ENCODE data around the gene ENGASE.
A peak's percentile ranks its signal among the peaks of the same experiment; 100 is the strongest.

ENGASE gene

GRCh38 chr17:79085154-79085920 lies 10.7 kb downstream of the ENGASE start:
- H3K27ac Mint-ChIP-seq = no peak overlapping the region

GRCh38 chr17:79085921-79086551 lies 11.4 kb downstream of the ENGASE start:
- H3K27me3 Mint-ChIP-seq = no peaks in the 10 kb centered on the region
- ATAC-seq (ENCODE audit: low read depth) (no peak), DNase-seq (ENCODE audit: low spot score in 2 of 2) (no peak)
- peaks cover 10% of the 10 kb centered on the region for H3K36me3 Mint-ChIP-seq
- H3K9me3 Mint-ChIP-seq = no peaks in the 10 kb centered on the region
- H3K4me3 Mint-ChIP-seq = no peak overlapping the region
- H3K4me1 Mint-ChIP-seq = no peaks in the 10 kb centered on the region
- no peak overlapping the region for H3K27ac Mint-ChIP-seq

More at GRCh38 chr17:79085154-79085920, 10.7 kb downstream of the ENGASE start:
- no peak for DNase-seq (ENCODE audit: low spot score in 2 of 2)
- H3K4me3 Mint-ChIP-seq = no peak overlapping the region
- ATAC-seq (ENCODE audit: low read depth) = no peak
- no peaks in the 10 kb centered on the region for H3K9me3 Mint-ChIP-seq
- peaks cover 16% of the 10 kb centered on the region for H3K36me3 Mint-ChIP-seq
- H3K4me1 Mint-ChIP-seq = peaks cover 5% of the 10 kb centered on the region
- no peaks in the 10 kb centered on the region for H3K27me3 Mint-ChIP-seq

GRCh38 chr17:79086609-79087427 lies 12.2 kb downstream of the ENGASE start:
- H3K4me1 Mint-ChIP-seq = no peaks in the 10 kb centered on the region
- H3K27me3 Mint-ChIP-seq = no peaks in the 10 kb centered on the region
- H3K4me3 Mint-ChIP-seq = no peak overlapping the region
- no peak for DNase-seq (ENCODE audit: low spot score in 2 of 2)
- no peak overlapping the region for H3K27ac Mint-ChIP-seq
- no peak for ATAC-seq (ENCODE audit: low read depth)
- no peaks in the 10 kb centered on the region for H3K9me3 Mint-ChIP-seq
- H3K36me3 Mint-ChIP-seq = peaks cover 7% of the 10 kb centered on the region

DNA sequence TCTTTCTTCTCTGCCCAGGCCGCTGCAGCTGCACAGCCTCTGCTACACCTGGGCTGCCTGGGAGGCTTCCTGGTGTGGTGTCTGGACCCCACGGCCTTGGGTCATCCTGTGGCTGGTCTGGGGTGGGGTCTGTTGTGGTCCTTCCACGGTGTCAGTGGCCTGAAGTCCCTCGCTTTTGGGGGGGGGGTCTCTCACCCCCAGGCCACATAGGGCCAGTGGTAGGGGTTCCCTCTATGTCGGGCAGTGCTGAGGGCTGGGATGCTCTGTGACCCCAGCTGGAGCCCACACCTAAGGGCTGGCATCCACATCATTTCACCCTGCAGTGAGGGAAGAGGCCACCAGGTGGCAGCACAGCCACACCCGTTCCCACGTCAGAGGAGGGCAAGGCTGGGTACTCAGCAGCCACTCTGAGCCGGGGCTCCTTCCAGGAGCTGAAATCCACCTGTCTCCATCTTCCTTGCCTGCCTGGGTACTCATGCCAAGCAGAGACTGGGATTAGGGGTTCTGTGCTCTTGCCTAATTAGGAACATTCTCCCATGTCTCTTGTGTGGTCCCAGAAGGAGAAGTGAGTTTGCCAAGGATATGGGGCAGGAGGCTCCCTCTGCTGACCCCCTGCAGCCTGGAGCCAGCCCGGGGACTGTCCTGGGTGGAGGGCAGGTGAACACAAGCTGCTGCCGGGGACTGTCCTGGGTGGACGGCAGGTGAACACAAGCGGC lies 13.0 kb downstream of the ENGASE start:
- no peaks in the 10 kb centered on the region for H3K9me3 Mint-ChIP-seq
- H3K36me3 Mint-ChIP-seq = peaks cover 5% of the 10 kb centered on the region
- ATAC-seq (ENCODE audit: low read depth) = peak; percentile 90
- no peak overlapping the region for H3K4me3 Mint-ChIP-seq
- peak; percentile 85 to 87 for DNase-seq (ENCODE audit: low spot score in 2 of 2)
- H3K4me1 Mint-ChIP-seq = no peaks in the 10 kb centered on the region
- H3K27ac Mint-ChIP-seq = no peak overlapping the region
- H3K27me3 Mint-ChIP-seq = peaks cover 5% of the 10 kb centered on the region

DNA sequence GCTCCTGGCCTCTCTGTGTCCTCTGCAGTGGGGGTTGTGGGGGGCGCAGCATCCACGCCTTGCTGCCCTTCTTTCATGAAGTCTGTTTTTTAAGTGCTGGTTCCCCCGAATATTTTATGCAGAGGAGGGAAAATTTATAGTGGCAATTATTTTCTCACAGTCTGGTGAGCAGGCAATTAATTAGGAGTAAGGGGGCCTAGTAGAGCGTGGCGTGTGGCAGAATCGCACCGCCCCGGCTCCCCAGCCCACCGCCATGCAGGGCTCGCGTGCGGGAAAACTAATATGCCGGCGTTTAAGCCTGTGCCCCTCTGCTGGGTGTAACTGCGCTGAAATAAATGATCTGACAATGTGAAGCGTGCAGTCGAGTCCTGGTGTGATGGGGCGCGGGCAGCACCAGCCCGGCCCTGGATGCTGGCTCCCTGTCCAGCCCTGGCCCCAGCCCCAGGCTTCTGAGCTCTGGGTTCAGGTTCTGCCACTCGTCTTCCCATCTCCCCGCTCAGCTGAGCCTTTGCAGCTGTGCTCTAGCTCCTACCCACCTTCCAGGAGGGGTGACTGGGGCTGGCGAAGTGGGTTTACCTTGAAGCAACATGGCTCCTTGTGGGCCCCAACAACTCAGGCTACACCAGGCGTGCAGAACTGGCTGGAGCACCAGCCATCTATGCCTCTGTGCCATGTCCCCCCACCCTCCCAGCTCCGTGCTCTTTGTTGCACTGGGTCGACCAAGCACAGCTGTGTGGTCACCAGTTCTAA lies 13.8 kb downstream of the ENGASE start:
- Mint-ChIP-seq H3K36me3 (peaks cover 5% of the 10 kb centered on the region), H3K4me1 (no peaks in the 10 kb centered on the region), H3K4me3 (no peak overlapping the region), H3K9me3 (no peaks in the 10 kb centered on the region), H3K27ac (no peak overlapping the region), H3K27me3 (peaks cover 5% of the 10 kb centered on the region)
- DNase-seq (ENCODE audit: low spot score in 2 of 2) = no peak
- ATAC-seq (ENCODE audit: low read depth) = no peak

DNA sequence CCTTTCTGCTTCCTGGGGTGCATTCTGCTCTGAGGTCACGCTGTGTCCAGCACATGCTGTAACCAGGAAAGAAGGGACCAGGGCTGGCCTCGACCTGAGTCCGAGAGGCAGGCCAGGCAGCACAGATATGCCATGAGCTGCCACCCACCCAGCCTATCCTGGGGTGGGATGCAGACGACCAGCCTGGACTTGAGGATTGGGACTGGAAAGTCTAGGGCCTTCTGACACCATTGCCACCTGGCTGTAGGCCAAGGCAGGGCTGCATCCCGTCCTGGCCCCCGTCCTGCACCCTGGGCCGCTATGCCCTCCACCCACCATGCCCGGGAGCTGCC lies 14.3 kb downstream of the ENGASE start:
- peaks cover 5% of the 10 kb centered on the region for H3K36me3 Mint-ChIP-seq
- no peak for DNase-seq (ENCODE audit: low spot score in 2 of 2)
- no peak for ATAC-seq (ENCODE audit: low read depth)
- H3K9me3 Mint-ChIP-seq = no peaks in the 10 kb centered on the region
- H3K4me3 Mint-ChIP-seq = no peak overlapping the region
- H3K27me3 Mint-ChIP-seq = peaks cover 6% of the 10 kb centered on the region
- H3K27ac Mint-ChIP-seq = no peak overlapping the region
- no peaks in the 10 kb centered on the region for H3K4me1 Mint-ChIP-seq

GRCh38 chr17:79089720-79090442 lies 15.3 kb downstream of the ENGASE start:
- H3K36me3 Mint-ChIP-seq = peaks cover 2% of the 10 kb centered on the region

GRCh38 chr17:79090443-79091225 lies 16.0 kb downstream of the ENGASE start:
- DNase-seq (ENCODE audit: low spot score in 2 of 2) (no peak), ATAC-seq (ENCODE audit: low read depth) (no peak)
- no peaks in the 10 kb centered on the region for H3K4me1 Mint-ChIP-seq
- H3K27ac Mint-ChIP-seq = no peak overlapping the region
- H3K9me3 Mint-ChIP-seq = no peaks in the 10 kb centered on the region
- peaks cover 2% of the 10 kb centered on the region for H3K36me3 Mint-ChIP-seq
- peaks cover 14% of the 10 kb centered on the region for H3K27me3 Mint-ChIP-seq
- H3K4me3 Mint-ChIP-seq = no peak overlapping the region

More at GRCh38 chr17:79089720-79090442, 15.3 kb downstream of the ENGASE start:
- DNase-seq (ENCODE audit: low spot score in 2 of 2) (no peak), ATAC-seq (ENCODE audit: low read depth) (no peak)
- Mint-ChIP-seq H3K4me1 (no peaks in the 10 kb centered on the region), H3K27ac (no peak overlapping the region), H3K4me3 (no peak overlapping the region), H3K27me3 (peaks cover 10% of the 10 kb centered on the region), H3K9me3 (no peaks in the 10 kb centered on the region)

DNA sequence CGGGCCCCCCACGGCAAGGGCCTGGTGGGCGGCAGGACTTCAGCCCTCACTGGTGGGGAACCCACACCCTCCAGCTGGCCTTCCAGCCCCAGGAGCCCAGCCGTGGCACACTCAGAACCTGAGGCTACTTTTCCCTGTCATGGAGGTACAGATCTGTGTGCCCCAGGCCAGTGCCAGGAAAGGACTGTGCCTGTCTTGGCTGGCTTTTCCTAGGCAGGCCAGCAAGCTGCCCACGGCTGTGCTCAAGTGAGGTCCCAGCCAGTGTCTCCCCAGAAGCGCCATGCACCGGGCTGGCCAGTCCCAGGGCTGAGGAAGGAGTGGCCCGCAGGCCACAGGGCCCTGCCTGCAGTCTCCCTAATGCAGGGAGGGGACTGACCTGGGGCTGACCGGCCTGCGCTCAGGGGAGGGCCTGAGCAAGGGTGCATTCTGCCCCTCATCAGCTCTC lies 16.6 kb downstream of the ENGASE start:
- Mint-ChIP-seq H3K4me3 (no peak overlapping the region), H3K36me3 (no peaks in the 10 kb centered on the region), H3K4me1 (no peaks in the 10 kb centered on the region), H3K27me3 (peaks cover 17% of the 10 kb centered on the region), H3K9me3 (no peaks in the 10 kb centered on the region), H3K27ac (no peak overlapping the region)
- DNase-seq (ENCODE audit: low spot score in 2 of 2) (no peak), ATAC-seq (ENCODE audit: low read depth) (no peak)

DNA sequence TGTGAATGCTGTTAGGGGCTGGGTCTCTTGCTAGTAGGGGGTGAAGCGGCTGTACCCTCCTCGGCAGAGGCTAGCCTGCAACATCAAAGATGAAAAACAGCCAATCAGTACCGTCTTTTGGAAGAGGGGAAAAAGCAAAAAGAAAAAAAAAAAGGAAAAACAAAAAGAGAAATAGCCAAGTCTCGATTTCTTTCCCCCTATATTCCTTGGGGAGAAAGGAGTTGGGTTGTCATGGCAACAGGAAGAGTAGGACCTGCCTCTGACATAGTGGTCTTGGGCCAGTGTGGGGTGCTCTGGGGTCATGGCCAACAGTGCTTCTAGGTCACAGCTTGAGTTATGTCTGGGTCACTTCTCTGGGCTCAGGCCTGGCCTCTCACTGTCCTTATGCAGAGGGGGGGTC lies 17.9 kb downstream of the ENGASE start:
- DNase-seq (ENCODE audit: low spot score in 2 of 2) (no peak), ATAC-seq (ENCODE audit: low read depth) (no peak)
- Mint-ChIP-seq H3K27me3 (peaks cover 17% of the 10 kb centered on the region), H3K9me3 (no peaks in the 10 kb centered on the region), H3K36me3 (no peaks in the 10 kb centered on the region), H3K4me1 (no peaks in the 10 kb centered on the region), H3K27ac (no peak overlapping the region), H3K4me3 (no peak overlapping the region)

DNA sequence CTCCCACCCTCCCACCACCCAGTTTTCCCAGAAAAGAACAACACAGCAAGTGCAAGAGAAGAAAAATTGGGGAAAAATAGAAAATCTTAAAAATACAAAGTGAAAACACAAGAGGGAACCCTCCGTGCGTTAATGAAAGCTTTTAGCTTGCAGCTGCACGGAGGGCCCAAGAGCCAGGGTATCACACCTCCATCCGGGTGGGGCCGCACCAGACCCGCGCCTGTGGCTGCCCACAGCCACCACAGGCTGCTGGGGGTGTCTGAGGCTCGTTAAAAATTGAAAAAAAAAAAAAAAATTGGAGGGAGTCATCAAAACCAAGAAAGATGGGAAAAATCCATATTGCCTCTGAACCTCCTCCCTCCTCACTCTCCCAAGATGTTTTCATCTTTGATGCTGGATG lies 18.6 kb downstream of the ENGASE start:
- DNase-seq (ENCODE audit: low spot score in 2 of 2) = no peak
- Mint-ChIP-seq H3K4me1 (peaks cover 3% of the 10 kb centered on the region), H3K9me3 (no peaks in the 10 kb centered on the region), H3K27ac (no peak overlapping the region), H3K4me3 (no peak overlapping the region), H3K36me3 (no peaks in the 10 kb centered on the region), H3K27me3 (peaks cover 20% of the 10 kb centered on the region)
- ATAC-seq (ENCODE audit: low read depth) = no peak

DNA sequence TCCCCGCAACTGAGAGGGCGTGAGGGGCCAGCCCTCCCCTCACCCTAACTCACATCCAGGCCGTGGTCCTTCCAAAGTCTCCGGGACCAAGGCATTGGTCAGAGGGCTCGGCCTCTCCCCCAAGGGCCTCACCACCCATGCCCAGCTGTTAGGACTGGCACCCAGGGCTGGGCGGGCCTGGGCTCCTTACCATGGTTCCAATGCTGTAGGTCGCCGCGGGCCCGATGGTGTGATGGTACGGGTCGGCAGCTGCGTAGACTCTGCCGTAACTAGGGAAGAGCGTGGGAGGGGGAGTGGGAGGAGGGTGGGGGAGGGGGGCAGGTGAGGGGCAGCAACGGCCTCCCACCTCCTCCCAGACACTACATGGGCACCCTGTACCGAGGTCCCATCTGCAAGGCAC lies 19.6 kb downstream of the ENGASE start:
- DNase-seq (ENCODE audit: low spot score in 2 of 2) = no peak
- no peak overlapping the region for H3K27ac Mint-ChIP-seq
- H3K9me3 Mint-ChIP-seq = no peaks in the 10 kb centered on the region
- H3K4me1 Mint-ChIP-seq = peaks cover 3% of the 10 kb centered on the region
- peaks cover 22% of the 10 kb centered on the region for H3K27me3 Mint-ChIP-seq
- no peak for ATAC-seq (ENCODE audit: low read depth)
- no peaks in the 10 kb centered on the region for H3K36me3 Mint-ChIP-seq
- H3K4me3 Mint-ChIP-seq = no peak overlapping the region
